CD4-positive, alpha-beta T cell treated with Interleukin-10 for 1 hour (primary cell): ENCODE data around the gene LRPPRC.
"Not testable (repeated sequence)": the region's sequence is repeated elsewhere in the genome, so short reads cannot be mapped to it uniquely, and the experiment has no call there.

ENCODE experiments used
- DNase-seq: peaks from one replicate; pipeline ENCODE4 v3.0.0-alpha.2; 2020

Gene LRPPRC

DNA sequence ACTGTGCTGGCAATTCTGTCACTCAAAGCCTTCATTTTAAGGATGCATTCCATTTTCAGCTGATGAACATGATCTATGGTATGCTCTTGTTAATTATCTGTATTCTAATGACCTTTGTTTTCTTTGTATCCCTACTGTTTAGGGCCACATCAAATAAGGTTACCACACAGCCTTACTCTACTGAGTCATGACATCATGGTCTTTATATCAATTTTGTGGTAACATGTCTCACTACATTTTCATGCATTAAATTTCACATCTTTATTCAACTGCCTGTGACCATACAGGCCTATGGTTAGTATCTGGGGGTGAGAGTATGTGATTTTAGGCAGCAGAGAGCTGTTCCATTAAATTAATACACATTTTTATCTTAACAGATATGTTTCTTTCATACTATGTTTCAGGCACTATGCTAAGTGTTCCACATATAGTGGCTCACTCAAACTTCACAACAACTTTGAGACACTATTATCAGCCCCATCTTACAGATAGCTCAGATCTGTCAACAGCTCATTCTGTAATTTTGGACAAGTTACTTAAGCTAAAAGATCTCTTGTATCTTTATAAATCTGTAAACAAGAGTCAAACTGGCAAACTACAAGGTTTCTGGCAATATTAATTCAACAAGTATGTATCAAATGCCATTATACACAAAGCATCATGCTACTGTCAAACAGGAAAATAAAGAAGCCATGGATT, 18.0 kb downstream of the LRPPRC start:
- DNase-seq: no peak

DNA sequence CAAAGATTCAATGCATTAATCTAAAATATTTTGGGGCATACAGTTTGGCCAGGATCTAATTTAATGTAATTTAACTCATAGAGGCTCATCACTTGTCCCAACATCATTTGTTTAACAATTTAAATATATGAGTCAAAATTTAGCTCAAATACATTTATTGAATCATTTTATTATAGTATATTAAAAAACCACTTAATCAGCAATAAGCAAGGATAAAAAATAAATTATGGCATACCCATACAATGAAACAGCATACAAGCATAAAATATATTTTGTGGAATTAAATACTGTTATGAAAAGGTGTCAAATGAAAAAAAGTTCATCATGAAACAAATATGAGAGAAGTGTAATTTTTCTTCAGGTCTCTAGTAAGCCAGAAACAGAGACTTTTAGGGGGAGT, 34.9 kb downstream of the LRPPRC start:
- no peak for DNase-seq

DNA sequence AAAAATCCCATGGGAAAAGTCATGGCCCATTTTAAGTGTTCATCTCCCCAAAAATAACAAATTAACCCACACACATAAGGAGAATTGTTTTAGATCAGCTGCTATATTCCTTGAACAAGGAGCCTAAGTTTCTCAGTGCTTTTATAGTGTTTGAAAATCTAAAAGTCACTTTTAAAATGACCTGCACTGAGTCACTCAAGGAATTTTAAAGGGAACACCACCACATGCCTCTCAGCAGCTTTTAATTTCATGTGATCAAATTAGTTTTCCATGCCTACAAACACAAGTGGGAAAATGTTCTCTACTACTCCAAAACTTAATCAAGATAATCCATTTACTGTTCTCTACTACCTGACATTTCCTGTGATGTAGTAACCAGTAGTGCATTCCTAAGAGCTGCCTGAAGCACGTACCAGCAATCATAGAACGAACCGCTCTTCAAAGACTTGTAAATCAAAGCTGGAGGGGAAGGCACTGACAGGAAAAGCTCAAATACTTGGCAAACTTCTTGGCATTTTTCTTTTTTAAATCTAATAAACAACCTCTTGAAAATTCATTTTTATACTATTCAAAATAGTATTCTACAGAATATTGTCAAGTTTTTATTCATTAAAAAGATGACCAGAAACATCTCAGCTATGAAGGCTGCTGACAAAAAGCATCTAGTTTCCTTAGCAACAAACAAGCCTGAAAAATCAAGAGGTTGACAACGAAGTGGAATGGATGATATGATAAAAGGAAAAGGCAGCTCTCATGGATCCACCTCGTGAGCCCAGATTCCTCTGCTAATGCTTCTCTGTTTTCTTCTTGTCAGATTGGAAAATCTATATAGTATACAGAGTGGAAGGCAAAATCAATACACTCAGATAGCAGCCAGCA, 37.2 kb downstream of the LRPPRC start:
- no peak for DNase-seq

- DNase-seq: peak; percentile 61
Observed at GRCh38 chr2:43950383-43951008, 45.3 kb downstream of the LRPPRC start.

DNA sequence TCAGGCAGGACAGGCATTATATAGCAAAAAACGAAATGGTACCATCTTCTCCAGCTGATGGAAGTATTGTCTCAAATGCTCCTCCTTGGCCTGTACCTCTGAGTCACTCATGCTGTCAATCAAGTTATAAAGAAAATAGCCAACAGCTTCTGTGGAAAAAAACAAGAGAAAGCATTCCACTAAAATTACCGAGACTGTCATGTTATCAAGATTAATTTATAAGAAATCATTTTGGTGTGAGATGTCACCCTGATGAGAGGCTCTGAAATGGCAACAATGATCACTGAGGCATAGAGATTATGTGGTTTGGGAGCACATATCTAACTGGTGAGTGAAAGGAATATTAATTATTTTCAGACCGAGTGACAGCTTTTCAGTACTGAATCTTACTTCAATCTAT, 47.4 kb downstream of the LRPPRC start:
- DNase-seq: no peak

GRCh38 chr2:43946685-43947084, 49.1 kb downstream of the LRPPRC start:
- no peak for DNase-seq

GRCh38 chr2:43945439-43945838, 50.4 kb downstream of the LRPPRC start:
- no peak for DNase-seq

DNA sequence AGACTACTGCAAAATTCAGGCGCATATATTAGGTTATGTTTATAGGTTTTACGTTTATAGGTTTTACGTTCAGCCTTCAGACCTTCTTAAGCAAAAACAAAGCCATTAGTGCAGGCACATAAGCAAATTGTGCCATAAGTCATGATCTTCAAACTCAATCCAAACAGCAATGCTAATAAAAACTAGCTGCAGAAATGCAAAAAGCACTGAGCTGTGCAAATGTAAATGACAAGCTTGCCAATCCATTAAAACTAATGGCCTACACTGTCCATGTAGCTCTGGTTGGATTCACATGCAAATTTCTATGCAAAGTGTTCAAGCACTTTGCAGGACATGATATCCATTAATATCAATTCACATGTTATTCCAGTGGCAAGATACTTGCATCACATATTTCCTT, 50.9 kb downstream of the LRPPRC start:
- DNase-seq: no peak

- DNase-seq: no peak
Observed at GRCh38 chr2:43943809-43944452, 51.9 kb downstream of the LRPPRC start.

GRCh38 chr2:43943323-43943722, 52.5 kb downstream of the LRPPRC start:
- no peak for DNase-seq

GRCh38 chr2:43942881-43943280, 52.9 kb downstream of the LRPPRC start:
- DNase-seq: no peak

DNA sequence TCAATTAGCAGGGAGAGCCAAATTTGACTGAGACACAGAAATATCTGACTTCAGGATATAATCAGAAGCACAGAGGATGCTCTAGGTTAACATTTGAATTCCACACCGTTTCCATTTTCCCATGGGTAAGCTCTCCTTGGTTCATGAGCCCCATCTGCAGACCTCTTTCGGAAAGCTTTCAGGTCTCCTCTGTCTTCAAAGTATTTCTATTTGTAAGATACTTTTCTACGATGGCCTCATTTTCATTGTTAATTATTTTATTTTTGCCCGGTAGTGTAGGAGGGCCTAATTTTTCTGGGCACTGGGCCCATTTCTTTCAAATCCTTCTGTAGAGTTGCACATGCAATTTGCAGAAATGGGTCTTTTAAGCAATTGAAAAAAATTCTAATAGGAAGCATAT, 53.8 kb downstream of the LRPPRC start:
- DNase-seq: no peak

GRCh38 chr2:43941359-43941758, 54.4 kb downstream of the LRPPRC start:
- no peak for DNase-seq

DNA sequence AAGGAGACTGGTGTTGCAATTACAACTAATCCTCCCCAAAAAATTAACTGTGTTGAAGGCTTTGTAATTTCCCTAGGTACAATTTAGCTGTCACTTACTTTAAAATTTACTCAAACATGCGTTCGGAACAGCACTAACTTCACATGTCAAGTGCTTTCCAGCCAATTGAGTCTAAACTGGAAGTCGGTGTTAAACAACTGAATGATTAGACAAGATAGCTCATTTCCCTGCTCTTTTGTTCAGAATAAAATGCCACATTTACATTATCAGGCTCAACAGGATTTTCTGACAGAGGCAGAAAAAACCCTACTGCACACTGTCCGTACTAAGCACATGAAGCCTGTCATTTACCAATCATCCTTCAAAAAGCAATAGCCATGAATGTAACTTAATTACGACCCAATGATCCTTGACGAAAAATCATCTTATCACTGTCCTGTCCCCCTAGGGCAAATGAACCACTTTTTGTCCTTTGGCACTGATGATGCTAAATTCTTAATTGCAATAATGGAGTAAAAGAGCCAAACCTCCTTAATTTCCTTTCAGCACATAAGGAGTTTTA, 56.0 kb downstream of the LRPPRC start:
- DNase-seq: no peak

GRCh38 chr2:43937269-43937820, 58.4 kb downstream of the LRPPRC start:
- no peak for DNase-seq

DNA sequence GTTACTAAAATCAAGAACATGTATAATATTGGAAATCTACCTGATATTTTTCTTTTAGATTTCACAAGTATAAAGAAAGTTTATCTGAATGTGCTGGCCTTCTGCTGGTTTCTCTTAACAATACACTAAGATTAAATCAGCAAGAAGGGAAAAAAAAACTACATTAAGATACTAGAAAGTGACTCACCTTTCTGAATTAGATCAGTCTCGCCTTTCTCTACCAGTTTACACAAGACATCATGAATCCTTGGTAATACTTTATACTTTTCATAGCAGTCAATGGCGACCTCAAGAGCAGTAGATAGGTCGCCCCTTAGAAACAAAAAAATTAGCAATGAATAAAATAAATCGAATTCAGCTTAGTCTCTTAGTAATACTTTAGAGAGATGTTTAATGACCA, 61.2 kb downstream of the LRPPRC start:
- DNase-seq: no peak

DNA sequence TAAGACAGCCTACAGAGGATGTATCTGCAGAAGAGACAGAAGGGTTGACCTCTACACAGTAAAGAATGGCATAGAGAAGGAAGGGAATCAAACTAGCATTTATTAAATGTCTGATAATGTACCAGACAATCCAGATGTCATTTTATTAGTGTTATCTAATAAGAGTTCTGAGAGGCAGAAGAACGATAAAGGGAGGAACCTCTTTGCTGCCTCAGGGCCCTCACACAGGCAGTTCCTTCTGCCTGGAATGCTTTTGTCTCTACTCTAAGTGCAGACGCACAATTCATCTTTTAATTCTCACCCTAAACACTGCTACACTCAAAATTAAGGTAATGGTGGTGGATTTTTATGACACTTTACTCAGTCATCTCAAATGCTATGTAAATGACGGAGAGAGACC, 64.5 kb downstream of the LRPPRC start:
- DNase-seq: no peak

GRCh38 chr2:43927442-43927841, 68.3 kb downstream of the LRPPRC start:
- DNase-seq: peak; percentile 3

DNA sequence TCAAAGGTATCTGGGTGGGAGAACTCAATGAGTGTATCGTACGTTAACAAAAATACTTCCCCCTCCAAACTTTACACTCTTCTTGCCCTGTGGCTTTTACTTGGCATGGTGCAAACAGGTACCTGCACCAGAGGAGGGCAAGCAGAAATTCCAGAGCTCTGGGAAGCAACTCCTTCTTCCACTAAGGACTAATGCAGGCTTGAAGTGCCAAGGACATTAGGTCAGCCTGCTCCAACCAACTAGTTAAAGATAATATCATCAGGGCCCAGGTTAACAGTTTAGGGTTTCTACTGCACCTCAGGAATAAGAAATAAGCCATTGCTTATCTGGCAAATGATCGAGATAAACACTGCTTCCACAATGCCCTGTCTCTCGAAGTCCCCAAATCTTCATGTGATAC, 70.4 kb downstream of the LRPPRC start:
- no peak for DNase-seq

GRCh38 chr2:43924463-43924862, 71.3 kb downstream of the LRPPRC start:
- no peak for DNase-seq

- not testable (repeated sequence) for DNase-seq
Observed at GRCh38 chr2:43911136-43911790, 84.5 kb downstream of the LRPPRC start.

GRCh38 chr2:43906448-43907109, 89.2 kb downstream of the LRPPRC start:
- no peak for DNase-seq
